Neural progenitor cell (in vitro differentiated cells): ENCODE results near the gene PACS1. TPM values are rescaled to one million over a fixed set of nuclear protein-coding genes. Genes with fewer than 3 reads are reported as not detected.

Experiments used
- DNase-seq: peaks from one replicate; pipeline ENCODE4 v3.0.0-alpha.2; 2016; ENCODE audit warnings: low spot score
- H2AFZ ChIP-seq: fragments of 200-600 bp; sonication (generic); replicated peaks from 2 replicates; pipeline ENCODE4 v1.6.1; 2016; ENCODE audit warnings: antibody characterized with exemption
- H3F3A ChIP-seq: fragments of 200-600 bp; sonication (generic); 2 replicates; pipeline ENCODE4 v1.6.1; 2016; ENCODE audit warnings: antibody characterized with exemption, low read depth
- H3K27ac ChIP-seq: fragments of 200-600 bp; sonication (generic); 2 replicates; pipeline ENCODE4 v1.5.1; 2016; ENCODE audit warnings: mild to moderate bottlenecking
- H3K27me3 ChIP-seq: fragments of 200-600 bp; sonication (generic); 2 replicates; pipeline ENCODE4 v1.6.1; 2016; ENCODE audit warnings: mild to moderate bottlenecking, moderate library complexity
- H3K36me3 ChIP-seq: fragments of 200-600 bp; sonication (generic); 2 replicates; pipeline ENCODE4 v1.5.1; 2016
- H3K4me1 ChIP-seq: fragments of 200-600 bp; sonication (generic); 2 replicates; pipeline ENCODE4 v1.6.1; 2016; ENCODE audit warnings: mixed run types
- H3K4me2 ChIP-seq: fragments of 200-600 bp; sonication (generic); 2 replicates; pipeline ENCODE4 v1.6.1; 2016
- H3K4me3 ChIP-seq: fragments of 200-600 bp; sonication (generic); 2 replicates; pipeline ENCODE4 v1.5.1; 2016
- H3K79me2 ChIP-seq: fragments of 200-600 bp; sonication (generic); 2 replicates; pipeline ENCODE4 v1.6.1; 2016; ENCODE audit warnings: low read depth
- H3K9ac ChIP-seq: fragments of 200-600 bp; sonication (generic); 2 replicates; pipeline ENCODE4 v1.6.1; 2016
- H3K9me3 ChIP-seq: fragments of 200-600 bp; sonication (generic); 2 replicates; pipeline ENCODE4 v1.5.1; 2016; ENCODE audit warnings: low read depth
- H4K20me1 ChIP-seq: fragments of 200-600 bp; sonication (generic); 2 replicates; pipeline ENCODE4 v1.6.1; 2016; ENCODE audit warnings: low read depth
- H3K27ac Mint-ChIP-seq: 3 replicates; pipeline ENCODE4 v1.8.0; 2021; ENCODE audit warnings: mixed read lengths
- H3K27me3 Mint-ChIP-seq: 2 replicates; pipeline ENCODE4 v1.8.0; 2022; ENCODE audit warnings: low read depth, mild to moderate bottlenecking, inconsistent platforms, moderate library complexity, mixed read lengths; ENCODE audit not compliant: insufficient read depth
- H3K36me3 Mint-ChIP-seq: 3 replicates; pipeline ENCODE4 v1.8.0; 2021; ENCODE audit warnings: mixed read lengths
- H3K4me1 Mint-ChIP-seq: 3 replicates; pipeline ENCODE4 v1.8.0; 2021; ENCODE audit warnings: mixed read lengths
- H3K4me3 Mint-ChIP-seq: 3 replicates; pipeline ENCODE4 v1.8.0; 2021; ENCODE audit warnings: mild to moderate bottlenecking, moderate library complexity, mixed read lengths
- H3K9me3 Mint-ChIP-seq: 3 replicates; pipeline ENCODE4 v1.8.0; 2020; ENCODE audit warnings: mixed read lengths
- EZH2 ChIP-seq: fragments of 200-600 bp; sonication (generic); IDR thresholded peaks from 2 replicates; pipeline ENCODE4 v1.6.1; 2017; ENCODE audit warnings: antibody characterized with exemption, mild to moderate bottlenecking, moderate library complexity
- EZH2phosphoT487 ChIP-seq: fragments of 200-600 bp; sonication (generic); IDR thresholded peaks from 2 replicates; pipeline ENCODE4 v1.6.1; 2017; ENCODE audit warnings: antibody characterized with exemption
- total RNA-seq: library from RNA; depleted of rRNA; stranded (reverse); fragments of >200 nt; gene quantifications from 2 replicates; pipeline ENCODE4 v1.2.3, GENCODE V29; 2015; ENCODE audit warnings: low replicate concordance
- TF ChIP-seq, protein P1 (sequence below): fragments of 200-600 bp; sonication (generic); IDR thresholded peaks from 2 replicates; pipeline ENCODE4 v1.5.1; 2017; ENCODE audit warnings: antibody characterized with exemption, mild to moderate bottlenecking

Gene PACS1
- total RNA-seq, 1 donor from 2014 or later = 13.4 TPM

DNA sequence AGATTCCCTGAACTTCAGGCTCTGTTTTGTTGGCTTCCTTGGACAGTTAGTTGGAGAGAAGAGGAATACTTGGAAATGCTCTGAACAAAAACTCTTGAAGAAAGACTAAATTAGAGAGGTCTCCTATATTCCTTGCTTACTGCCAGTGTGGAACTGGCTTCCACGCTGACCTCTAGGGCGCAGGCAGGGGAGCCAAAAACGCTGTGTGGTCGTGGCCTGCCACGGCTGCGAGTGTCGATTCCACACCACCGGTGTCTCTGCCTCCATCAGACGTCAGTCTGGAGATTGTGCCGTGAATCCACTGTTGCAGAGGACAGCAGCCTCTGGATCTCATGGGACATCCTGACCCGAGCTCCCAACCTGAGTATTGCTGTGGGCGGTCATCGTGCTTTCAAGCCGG lies 160.9 kb downstream of the PACS1 start:
- Mint-ChIP-seq H3K36me3 (peaks cover 26% of the 10 kb centered on the region), H3K27ac (no peak overlapping the region), H3K4me1 (peaks cover 20% of the 10 kb centered on the region), H3K4me3 (no peak overlapping the region), H3K9me3 (no peaks in the 10 kb centered on the region), H3K27me3 (no peaks in the 10 kb centered on the region)
- H3K9me3 ChIP-seq = no peaks in the 10 kb centered on the region
- no peak overlapping the region for H2AFZ ChIP-seq
- no peaks in the 10 kb centered on the region for H3K4me1 ChIP-seq
- H3K4me3 ChIP-seq = no peak overlapping the region
- no peak for TF ChIP-seq EZH2
- TF ChIP-seq EZH2phosphoT487 = no peak
- TF ChIP-seq, protein P1, sequence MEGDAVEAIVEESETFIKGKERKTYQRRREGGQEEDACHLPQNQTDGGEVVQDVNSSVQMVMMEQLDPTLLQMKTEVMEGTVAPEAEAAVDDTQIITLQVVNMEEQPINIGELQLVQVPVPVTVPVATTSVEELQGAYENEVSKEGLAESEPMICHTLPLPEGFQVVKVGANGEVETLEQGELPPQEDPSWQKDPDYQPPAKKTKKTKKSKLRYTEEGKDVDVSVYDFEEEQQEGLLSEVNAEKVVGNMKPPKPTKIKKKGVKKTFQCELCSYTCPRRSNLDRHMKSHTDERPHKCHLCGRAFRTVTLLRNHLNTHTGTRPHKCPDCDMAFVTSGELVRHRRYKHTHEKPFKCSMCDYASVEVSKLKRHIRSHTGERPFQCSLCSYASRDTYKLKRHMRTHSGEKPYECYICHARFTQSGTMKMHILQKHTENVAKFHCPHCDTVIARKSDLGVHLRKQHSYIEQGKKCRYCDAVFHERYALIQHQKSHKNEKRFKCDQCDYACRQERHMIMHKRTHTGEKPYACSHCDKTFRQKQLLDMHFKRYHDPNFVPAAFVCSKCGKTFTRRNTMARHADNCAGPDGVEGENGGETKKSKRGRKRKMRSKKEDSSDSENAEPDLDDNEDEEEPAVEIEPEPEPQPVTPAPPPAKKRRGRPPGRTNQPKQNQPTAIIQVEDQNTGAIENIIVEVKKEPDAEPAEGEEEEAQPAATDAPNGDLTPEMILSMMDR = no peak
- no peaks in the 10 kb centered on the region for H3F3A ChIP-seq
- H3K9ac ChIP-seq = no peak overlapping the region
- no peaks in the 10 kb centered on the region for H3K27me3 ChIP-seq
- H3K36me3 ChIP-seq = no peaks in the 10 kb centered on the region
- H3K4me2 ChIP-seq = no peak overlapping the region
- H4K20me1 ChIP-seq = no peaks in the 10 kb centered on the region
- no peak overlapping the region for H3K27ac ChIP-seq
- DNase-seq = no peak
- H3K79me2 ChIP-seq = no peaks in the 10 kb centered on the region

DNA sequence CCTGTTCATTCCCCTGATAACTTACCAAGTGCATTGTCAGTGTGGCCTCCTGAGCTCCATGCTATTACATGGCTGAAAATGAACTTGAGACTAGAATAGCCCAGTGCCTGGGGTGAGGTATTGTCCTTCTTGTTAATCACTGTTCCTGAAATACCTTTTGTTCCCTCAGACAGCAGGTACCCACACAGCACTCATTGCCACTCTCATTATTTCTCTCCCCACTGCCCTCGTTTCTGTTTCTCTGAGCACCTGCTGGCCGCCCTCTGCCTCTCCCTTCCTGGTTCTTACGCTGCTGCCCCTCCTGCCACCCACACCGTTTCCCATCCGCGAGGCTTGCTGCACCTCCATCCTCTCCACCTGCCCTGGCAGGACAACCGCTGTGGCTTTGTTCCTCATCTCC lies 161.5 kb downstream of the PACS1 start:
- no peak for TF ChIP-seq EZH2phosphoT487
- no peak for TF ChIP-seq EZH2
- TF ChIP-seq, protein P1 = no peak
- Histone ChIP-seq H3K9me3 (no peaks in the 10 kb centered on the region), H3K27ac (no peak overlapping the region), H3K4me2 (no peak overlapping the region), H4K20me1 (no peaks in the 10 kb centered on the region), H3K79me2 (no peaks in the 10 kb centered on the region), H3K27me3 (no peaks in the 10 kb centered on the region), H3K36me3 (no peaks in the 10 kb centered on the region), H3K9ac (peak overlapping the region; percentile 20), H3F3A (no peaks in the 10 kb centered on the region), H3K4me1 (no peaks in the 10 kb centered on the region), H2AFZ (no peak overlapping the region), H3K4me3 (no peak overlapping the region)
- Mint-ChIP-seq H3K27ac (no peak overlapping the region), H3K4me3 (no peak overlapping the region), H3K27me3 (no peaks in the 10 kb centered on the region), H3K36me3 (peaks cover 26% of the 10 kb centered on the region), H3K9me3 (no peaks in the 10 kb centered on the region), H3K4me1 (peaks cover 20% of the 10 kb centered on the region)
- no peak for DNase-seq

DNA sequence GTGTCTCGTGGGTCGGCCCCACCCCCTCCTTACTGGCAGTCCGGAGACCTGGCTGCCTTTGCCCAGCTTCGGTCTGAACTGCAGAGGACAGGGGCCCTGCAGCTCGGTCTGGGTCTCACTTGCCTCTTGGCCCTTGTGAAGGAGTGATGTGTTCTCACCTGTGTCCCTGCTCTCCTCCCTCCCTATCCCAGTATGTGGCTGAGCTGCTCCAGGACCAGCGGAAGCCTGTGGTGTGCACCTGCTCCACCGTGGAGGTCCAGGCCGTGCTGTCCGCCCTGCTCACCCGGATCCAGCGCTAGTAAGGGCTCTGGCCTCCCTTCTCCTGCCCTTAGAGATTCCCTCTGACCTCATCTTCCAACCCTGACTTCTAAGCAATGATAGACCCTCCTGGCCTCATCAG lies 162.7 kb downstream of the PACS1 start:
- H3K9me3 ChIP-seq = no peaks in the 10 kb centered on the region
- no peak overlapping the region for H3K4me3 ChIP-seq
- no peak overlapping the region for H3K4me3 Mint-ChIP-seq
- H3K27me3 Mint-ChIP-seq = no peaks in the 10 kb centered on the region
- no peak overlapping the region for H3K9ac ChIP-seq
- TF ChIP-seq EZH2phosphoT487 = no peak
- no peak for TF ChIP-seq EZH2
- TF ChIP-seq, protein P1 = no peak
- no peak overlapping the region for H3K27ac ChIP-seq
- no peak overlapping the region for H3K4me2 ChIP-seq
- peaks cover 20% of the 10 kb centered on the region for H3K4me1 Mint-ChIP-seq
- no peaks in the 10 kb centered on the region for H3K27me3 ChIP-seq
- H3K36me3 ChIP-seq = no peaks in the 10 kb centered on the region
- no peak overlapping the region for H3K27ac Mint-ChIP-seq
- no peaks in the 10 kb centered on the region for H4K20me1 ChIP-seq
- H2AFZ ChIP-seq = no peak overlapping the region
- H3K79me2 ChIP-seq = no peaks in the 10 kb centered on the region
- no peak for DNase-seq
- H3K9me3 Mint-ChIP-seq = no peaks in the 10 kb centered on the region
- no peaks in the 10 kb centered on the region for H3K4me1 ChIP-seq
- peaks cover 26% of the 10 kb centered on the region for H3K36me3 Mint-ChIP-seq
- no peaks in the 10 kb centered on the region for H3F3A ChIP-seq
